HG02852 (cell line): Measurements from ENCODE around the gene LIPC.

ENCODE experiments used
- ATAC-seq: cut with Tn5 transposase; IDR thresholded peaks from one replicate; pipeline ENCODE4 v1.9.1; 2021; ENCODE audit warnings: mild to moderate bottlenecking, moderate library complexity; ENCODE audit not compliant: unreplicated experiment

Gene LIPC

DNA sequence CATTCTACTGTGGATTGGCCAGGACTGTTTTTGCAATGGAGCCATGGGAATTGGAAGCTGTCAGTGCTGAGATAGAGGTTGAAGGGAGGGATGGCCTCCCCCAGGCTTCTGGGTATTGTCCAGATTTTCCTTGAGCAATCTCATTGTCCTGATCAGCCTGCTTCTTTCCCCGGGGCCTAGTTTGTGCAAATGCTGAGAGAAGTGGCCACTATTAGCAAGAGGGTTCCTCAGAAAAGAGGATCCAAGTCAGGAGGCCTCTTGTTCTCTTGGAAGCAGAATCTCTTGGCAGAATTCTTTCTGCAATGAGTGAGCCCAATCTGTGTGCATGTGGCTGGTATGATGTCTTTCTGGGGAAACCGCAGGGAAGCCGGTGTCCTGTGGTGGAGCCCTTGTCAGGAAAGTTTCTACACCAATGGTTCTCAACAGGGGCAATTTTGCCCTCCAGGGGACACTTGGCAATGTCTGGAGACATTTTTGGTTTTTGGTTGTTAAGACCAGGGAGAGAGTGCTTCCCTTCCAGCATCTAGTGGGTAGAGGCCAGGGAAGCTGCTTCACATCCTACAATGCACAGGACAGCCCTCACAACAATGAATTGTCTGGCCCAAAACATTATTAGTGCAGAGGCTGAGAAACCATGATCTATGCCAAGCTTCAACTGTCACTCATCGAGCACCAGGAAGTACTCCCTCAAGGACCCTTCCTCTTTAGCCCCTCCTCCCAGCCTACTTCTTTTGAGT, 2.0 kb downstream of the LIPC start:
- ATAC-seq: no peak

DNA sequence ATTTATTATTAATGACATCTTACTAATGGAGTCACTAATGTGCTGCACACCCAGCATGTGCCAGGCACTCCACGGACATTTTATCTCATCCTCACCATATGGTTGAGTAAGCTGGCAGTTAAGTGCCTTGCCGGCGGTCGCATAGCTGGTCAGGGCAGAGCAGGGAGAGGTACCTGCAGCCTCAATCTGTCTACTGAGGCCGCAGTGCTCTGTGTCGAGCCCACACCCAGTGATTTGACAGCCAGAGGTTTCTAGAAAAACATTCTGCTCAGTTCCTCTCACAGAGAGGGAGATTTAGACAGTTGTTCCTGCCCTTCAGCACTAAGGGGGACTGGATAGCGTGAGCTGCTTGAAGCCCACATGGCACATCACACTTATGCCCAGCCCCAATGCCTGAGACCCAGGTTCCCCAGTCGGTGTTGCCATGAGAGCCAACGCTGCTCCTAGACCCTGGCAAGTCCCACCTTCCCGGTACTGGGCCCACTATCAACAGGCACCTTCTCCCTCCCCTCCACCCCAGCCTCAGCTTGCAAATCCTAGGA, 2.6 kb downstream of the LIPC start:
- ATAC-seq: no peak

DNA sequence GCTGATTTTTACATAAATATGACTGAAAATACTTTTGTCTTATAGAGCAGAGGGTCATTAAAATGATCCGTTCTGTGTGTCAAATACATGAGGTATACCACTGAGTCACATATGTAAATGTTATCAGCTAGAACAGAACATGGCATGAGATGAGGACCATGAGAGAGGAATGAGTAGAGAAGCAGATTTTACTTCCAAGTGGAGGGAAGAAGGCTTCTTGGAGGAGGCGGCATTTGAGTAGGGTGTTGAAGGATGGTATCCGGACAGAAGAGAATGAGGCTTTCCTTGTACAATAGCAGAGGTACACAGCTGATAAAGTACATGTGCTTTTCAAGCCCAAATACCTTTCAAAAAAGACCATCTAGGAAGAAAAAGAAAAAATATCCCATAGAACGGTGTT, 4.8 kb downstream of the LIPC start:
- no peak for ATAC-seq

DNA sequence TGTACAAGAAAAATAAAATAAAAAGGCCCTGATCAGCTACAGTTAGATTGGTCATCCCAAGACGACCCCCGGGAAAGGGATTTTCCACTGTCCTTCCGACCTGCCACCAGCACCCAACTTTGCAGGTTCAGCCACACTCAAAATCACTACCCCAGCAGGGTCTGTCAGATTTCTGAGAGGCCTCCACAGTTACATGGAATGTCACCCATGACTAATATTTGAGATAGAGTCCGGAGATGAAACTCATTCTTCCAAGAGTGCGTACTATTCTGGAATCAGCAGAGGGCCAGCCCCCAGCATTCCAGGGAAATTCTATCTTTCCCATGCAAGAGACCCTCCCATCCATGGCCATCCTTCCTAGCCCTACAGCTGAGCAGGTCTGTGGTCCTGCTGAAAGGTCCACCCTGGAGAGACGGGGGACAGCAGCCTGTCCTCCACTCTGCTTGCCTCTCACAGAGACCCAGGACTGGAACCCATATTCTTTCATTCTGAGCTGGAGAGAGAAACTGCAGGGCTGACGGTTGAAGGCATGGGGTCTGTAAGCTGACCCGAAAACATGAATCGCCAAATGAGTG, 5.8 kb downstream of the LIPC start:
- no peak for ATAC-seq

DNA sequence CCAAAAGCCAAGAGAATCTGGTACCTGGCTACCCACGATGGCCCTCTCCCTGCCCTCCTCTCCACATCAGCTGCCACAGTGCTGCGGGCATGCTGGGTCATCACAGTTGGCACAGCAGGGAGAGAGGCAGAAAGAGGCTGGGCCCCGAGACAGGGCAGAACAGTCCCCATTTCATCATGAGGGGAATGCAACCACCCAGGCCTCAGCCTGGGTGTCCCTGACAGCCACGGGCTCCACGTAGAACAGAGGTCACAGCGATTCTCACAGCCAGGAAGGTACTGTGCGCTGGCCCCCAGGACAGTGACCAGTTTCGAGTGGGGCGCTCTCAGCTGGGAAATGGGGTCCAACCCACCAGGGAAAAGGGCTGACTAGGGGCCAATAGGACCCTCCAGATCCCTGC, 6.3 kb downstream of the LIPC start:
- no peak for ATAC-seq

DNA sequence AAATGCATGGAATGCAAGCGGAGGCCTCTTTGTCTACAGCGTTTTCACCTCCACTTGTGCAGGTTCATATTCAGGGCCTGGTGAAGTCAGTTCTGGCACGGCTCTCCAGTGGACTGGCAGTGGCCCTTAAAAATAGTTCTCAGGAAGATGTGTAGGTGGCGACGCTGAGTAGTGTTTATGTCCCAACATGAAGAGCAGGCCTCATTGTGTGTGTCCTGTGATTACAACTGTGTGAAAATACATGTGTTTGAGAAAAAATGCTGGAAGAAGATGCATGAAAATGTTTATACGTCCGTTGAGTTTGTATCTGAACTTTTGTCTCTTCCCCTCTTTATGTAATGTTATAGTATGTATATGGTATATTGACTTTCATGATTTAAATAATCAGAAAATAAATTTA, 7.2 kb downstream of the LIPC start:
- ATAC-seq: no peak

DNA sequence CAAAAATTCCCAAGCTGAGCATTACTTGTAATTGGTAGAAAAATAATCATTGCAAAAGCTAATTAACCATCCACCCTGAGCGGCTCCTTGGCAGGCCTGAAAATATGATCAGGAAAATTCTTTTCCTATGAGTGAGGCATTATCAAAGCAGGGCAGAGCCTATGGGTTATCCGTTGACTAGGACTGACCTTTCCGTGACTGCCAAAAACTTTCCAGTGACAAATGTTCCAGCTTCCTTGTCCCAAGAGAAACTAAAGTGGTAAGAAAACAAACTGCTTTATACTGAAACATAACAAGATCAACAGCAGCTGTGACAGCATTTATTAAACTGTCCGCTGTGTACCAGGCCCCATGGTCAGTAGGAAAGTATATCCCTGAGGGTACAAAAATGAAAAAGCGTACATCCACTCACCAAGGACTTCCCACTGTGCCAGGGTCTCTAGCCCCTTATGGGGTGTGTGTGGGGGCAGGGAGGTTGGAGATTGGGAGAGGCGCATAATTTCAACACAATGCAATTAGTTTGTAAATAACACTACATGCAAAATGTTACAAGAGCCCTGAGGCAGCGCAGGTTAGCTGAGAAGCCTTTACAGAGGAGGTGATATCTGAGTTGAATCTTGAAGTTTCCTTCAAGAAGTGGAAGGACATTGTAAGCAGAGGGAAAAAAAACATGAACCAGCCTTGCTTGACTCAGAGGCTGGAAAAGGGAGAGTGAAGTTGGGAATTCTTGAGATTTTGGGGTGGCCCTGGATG, 8.5 kb downstream of the LIPC start:
- no peak for ATAC-seq

DNA sequence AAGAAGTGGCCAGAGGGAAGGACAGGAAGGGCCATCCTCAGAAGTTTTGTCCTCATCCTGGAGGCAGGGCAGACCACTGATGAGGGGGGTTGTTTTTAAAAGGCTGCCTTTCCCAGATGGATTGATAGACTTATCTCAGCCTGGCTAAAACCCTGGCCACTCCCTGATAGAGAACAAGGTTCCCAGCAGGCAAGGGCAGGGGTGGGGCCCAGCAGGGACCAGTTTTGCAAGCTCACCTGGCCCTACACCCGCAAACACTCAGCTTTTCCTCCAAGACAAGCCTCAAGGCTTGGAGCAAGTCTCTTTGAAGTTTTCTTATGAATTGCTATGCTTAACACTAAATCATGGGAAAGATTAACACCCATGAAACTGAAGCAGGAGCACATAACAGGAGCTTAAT, 9.1 kb downstream of the LIPC start:
- ATAC-seq: no peak

DNA sequence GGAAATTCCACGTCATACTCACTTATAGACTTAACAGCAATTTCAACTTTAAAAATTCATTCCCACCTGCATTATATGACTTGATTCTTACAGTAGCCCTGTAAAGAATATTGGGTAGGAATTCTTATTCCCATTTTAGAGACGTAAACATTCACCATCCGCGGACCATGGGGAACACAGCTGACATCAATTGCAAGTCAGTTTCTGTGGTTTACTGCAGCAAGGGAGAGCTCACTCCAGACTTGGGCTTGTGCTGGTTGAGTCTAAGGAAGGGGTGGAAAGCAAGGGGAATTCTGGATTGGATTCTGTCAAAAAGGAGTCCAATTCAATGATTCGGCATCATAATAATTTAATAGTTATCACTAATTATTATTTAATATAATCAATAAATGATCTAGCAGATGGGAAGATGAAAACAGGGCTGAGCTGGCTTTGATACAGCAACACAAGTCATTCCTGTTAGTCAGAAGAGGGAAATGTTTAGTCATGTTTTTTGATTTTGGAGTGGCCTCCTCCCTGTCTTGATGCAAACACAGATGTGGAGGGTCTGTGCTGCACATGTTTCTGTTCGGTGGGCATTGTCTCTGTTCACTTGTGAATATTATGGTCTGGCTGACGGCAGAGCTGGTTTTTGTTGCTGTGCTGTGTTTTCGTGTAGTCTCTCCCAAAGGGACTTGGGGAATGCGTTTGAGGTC, 9.7 kb downstream of the LIPC start:
- no peak for ATAC-seq

DNA sequence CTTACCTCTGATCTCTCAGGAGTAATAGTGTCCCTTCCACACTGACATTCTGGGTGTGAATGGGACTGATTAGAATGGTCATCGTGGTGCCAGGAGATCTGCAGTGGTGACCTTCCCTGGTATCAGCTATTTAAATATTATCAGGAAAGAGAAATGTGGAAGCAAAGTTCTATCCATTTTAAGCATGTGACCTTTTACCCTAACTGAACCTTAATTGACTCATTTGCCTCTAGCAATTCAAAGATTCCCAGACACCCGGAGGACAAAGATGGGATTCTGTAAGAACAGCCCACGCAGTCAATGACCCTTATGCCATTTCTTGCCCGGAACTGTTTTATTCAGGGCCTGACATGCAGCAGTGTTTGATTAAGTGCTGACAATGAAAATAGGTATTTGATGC, 10.3 kb downstream of the LIPC start:
- no peak for ATAC-seq

DNA sequence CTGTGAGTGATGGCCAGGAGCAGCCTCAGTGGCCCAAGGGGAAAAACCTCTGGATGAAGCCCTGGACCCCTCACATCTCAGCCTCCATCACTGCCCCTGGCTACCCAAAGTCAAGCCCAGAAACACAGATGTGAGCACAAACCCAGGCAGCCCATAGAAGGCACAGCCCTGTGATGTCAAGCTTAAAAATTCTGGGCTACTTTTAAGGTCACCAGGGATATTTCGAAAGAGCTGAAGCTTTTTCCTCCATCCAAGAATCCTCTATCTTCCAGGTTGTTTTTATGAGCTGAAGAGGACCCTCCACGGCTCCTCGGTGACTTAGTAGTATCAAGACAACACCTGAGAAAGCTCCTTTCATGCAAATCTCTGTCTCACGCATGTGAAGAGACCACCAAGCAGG, 11.5 kb downstream of the LIPC start:
- ATAC-seq: no peak

DNA sequence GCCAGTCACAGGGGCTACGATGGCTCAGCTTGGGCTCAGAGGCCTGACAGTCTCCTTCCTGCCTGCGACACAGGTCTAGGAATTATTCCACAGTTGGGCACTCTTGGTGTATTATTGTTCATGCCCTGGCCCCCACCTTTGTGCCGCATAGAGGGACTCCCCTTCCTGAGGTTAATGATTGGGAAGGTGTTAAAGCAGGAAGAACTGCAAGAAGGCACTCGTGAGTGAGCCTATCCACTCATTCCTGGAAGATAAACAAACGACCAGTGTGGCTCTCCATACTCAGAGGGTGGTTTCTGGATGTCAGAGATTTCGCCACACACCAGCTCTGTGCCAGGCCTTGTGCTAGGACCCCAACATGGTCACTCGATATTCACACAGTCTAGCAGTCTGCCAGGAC, 12.3 kb downstream of the LIPC start:
- ATAC-seq: no peak

DNA sequence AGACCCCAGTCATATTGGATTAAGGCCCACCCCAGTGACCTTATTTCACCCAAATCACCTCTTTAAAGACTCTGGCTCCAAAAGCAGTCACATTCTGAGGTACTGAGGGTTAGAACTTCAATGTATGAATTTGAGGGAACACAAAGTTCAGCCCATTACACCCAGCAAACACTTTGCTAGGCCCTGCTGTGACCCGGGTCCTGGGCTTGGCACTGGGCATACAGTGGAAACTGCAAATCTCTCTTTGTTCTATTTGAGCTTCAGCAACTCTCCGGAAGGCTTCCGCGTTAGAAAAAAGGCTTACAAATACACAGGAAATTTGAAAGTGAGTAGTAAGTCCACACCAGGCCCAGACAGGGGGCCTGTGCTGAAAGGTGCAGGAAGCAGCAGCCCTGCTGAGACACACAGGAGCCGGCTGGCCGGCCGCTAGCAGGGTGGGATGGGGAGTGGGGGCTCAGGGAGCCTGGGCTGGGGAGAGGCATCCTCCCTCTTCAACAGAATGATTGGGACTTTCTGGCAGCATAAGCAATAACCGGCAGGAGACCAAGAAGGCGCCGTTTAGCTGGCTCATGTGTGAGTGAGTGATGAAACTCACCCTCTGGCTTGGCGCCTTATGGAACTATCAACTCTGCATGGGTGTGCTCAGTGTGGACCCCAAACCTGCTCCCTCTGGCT, 13.0 kb downstream of the LIPC start:
- ATAC-seq: no peak

DNA sequence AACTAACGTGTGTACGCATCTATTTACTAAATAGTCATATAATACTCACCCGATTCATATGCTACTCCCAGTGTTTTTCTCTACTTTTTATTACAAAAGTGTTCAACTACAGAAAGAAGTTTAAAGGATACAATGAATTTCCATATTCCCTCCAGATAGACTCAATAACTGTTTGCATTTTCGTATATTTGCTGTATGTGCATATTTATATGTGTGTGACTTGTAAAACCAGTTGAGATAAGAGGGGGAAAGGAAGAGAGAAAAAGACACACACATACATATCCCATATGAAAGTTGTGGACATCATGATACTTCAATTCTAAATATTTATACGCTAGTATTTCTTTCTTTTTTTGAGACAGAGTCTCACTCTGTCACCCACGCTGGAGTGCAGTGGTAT, 14.1 kb downstream of the LIPC start:
- ATAC-seq: no peak

DNA sequence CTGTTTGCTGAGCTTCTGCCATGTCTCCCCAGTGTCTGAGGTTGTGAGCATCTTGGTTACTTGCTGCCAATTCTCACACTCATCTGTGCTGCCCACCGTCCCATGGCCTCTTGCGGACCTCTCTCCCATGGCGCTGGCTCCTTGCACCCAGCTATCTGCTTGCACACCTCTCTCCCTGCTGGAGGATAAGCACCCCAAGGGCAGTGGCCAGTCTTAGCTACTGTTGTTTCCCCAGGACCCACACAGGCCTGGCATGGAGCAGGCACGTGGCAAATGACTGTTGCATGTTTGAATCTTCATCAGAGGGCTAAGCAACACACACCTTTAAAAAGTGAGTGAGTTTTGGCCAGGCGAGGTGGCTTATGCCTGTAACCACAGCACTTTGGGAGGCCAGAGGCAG, 14.7 kb downstream of the LIPC start:
- no peak for ATAC-seq

DNA sequence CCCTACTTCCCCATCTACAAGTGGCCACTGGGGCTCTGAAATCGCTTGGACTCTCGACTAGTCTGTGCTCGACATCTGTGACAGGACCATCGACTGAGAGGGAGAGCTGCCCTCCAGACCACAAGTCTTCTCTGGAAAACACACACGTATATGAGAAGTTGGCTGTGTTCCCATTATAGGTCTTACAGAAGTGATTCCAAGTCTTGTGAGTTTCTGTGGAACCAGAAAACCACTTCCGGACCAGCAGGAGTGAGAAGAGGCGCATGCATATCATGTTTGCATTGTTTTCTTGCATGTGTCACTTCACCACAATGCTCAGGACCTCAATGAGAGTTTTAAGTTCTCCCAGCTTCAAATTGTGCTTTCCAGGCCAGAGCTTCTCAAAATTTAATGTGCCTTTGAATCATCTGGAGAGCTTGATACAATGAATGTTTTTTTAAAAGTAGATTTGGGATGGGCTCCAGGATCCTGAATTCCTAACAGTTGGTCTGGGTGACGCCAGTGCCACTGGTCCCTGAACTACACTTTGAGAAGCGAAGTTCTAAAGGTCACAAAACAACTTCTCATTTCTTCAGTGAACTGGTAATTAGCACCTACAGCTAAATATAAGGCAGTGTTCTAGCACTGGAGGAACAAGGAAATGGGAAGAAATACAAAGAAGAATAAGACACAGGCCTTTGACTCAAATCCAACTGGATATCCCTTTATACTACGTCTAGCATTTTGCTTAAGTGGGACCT, 15.7 kb downstream of the LIPC start:
- ATAC-seq: no peak

DNA sequence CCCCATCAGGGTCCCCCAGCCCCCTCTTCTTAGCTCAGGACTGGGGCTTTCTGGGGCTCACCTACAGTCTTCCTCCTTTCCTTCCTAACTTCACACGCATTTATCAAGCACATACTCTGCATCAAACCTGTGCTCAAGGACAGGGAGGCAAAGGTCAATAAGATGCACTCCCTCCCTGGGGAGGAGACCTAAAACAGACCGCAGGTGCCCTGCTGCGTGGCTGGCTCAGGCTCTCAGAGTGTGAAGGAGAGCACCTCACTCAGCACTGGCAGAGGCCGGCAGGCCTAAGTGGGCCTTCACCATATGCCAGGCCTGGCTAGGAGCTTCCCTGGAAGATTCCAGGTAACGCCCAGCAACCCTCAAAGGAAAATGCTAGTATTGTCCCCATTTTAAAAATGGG, 16.5 kb downstream of the LIPC start:
- no peak for ATAC-seq

DNA sequence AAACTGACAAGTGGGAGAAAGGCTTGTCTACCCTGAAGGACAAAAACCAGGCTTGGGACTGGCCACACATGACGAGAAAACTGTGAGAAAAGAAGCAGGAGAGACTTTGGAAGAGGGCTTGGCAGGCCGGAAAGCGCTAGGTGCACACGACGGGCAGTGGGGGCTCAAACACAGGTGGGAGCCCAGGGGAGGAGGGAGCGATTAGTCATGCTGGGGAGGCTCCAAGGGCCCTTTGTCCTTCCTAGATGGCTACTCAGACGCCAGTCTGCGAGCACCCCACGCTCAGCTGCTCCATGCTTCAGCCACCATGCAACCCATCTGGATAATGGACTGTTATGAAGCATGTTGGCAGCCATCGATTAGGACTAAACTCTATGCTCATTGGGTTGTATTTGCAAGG, 17.1 kb downstream of the LIPC start:
- ATAC-seq: no peak

DNA sequence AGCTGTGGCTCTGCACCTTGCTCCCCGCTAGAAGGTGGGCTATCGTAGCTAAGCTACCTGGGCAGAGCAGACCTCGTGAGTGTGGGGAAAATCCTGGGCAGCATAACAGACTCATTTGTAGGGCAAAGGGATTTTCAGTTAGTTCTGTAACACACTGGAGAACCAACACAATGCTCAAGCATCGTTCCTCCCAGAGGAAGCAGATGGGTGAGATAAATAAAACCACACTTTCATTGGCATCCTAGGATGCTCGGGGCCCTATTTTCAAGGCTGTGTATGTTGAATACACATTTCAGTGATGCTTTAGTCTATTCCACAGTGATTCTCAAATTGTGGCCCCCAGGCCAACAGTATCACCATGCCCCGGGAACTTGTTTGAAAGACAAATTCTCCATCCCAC, 20.0 kb downstream of the LIPC start:
- ATAC-seq: no peak

DNA sequence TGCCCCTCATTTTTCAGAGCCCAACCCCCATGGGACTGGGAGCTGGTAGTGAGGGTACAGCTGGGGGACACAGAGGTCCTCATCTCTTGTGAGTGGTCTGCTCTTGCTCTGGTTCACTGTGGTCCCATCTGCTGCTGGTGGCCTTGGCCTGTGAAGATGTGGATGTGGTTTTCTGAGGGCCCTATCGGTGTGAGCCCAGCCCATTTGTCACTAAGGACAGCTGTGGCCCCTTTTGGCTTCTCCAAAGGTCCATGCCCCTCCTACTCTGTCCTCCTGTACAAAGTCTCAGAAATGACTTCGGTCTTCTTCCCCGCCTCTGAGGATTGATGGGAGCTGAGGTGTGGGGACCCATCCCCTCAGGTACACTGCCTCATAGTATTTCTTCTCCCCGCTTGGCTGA, 21.0 kb downstream of the LIPC start:
- no peak for ATAC-seq
